Measurements from ENCODE around the gene DLEC1. TPM values are rescaled to one million over a fixed set of nuclear protein-coding genes. Genes with fewer than 3 reads are reported as not detected.

DLEC1 gene
- total and polyA plus RNA-seq, 2 experiments from 2014 or later = 0.31 to 0.66 TPM

DNA sequence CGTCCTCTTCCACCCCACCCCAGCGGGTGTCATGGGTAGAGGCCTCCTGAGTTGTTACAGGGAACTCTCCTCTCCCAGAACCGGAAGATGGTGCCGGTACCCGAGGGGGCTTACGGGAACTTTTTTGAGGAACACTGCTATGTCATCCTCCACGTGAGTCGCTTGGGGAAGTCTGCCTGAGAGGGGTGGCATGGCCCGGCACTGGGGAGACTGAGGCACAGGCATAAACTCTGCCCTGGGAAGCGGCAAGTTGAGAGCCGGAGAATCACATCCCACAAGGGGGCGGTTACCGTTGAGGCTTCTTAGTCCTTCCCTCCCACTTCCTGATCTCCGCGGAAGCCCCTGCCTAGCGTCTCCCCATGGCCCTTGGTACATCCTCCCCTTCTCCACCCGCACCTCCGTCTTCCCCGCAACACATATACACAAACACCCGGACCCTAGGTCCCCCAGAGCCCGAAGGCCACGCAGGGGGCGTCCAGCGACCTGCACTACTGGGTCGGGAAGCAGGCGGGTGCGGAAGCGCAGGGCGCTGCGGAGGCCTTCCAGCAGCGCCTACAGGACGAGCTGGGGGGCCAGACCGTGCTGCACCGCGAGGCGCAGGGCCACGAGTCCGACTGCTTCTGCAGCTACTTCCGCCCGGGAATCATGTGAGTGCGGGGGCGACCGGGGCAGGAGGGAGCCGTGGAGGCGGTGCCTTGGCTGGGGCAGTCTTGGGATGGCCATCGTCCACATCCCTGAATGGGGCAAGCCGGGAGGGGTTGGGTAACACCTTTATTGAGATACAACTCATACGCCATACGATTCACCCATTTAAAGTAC is 45.0 kb upstream of the DLEC1 start:
- H3K36me3 Mint-ChIP-seq (ENCODE audit: low read depth) = no peaks in the 10 kb centered on the region
- H3K36me3 ChIP-seq (ENCODE audit: insufficient read depth) = no peaks in the 10 kb centered on the region
- H3K4me3 ChIP-seq = peak overlapping the region; percentile 89
- no peaks in the 10 kb centered on the region for H3K9me2 ChIP-seq (ENCODE audit: insufficient read depth)
- peak overlapping the region; percentile 94 for H3K4me2 ChIP-seq
- H3K27ac Mint-ChIP-seq = peak overlapping the region; percentile 90
- TF ChIP-seq POLR2AphosphoS5 (IDR thresholded peaks at IDR 0.05; ENCODE audit: low read depth) (peak; percentile 69), ZNF331 (CRISPR knock-in tag; IDR thresholded peaks at IDR 0.05; ENCODE audit: low read depth) (no peak), JUNB (IDR thresholded peaks at IDR 0.05; ENCODE audit: unreplicated experiment) (no peak), ZNF114 (CRISPR knock-in tag; IDR thresholded peaks at IDR 0.05) (no peak), CREB1 (CRISPR knock-in tag; IDR thresholded peaks at IDR 0.05; ENCODE audit: low read depth) (no peak), EZH2phosphoT487 (IDR thresholded peaks at IDR 0.05; ENCODE audit: unreplicated experiment) (no peak)
- TF ChIP-seq, protein P1, sequence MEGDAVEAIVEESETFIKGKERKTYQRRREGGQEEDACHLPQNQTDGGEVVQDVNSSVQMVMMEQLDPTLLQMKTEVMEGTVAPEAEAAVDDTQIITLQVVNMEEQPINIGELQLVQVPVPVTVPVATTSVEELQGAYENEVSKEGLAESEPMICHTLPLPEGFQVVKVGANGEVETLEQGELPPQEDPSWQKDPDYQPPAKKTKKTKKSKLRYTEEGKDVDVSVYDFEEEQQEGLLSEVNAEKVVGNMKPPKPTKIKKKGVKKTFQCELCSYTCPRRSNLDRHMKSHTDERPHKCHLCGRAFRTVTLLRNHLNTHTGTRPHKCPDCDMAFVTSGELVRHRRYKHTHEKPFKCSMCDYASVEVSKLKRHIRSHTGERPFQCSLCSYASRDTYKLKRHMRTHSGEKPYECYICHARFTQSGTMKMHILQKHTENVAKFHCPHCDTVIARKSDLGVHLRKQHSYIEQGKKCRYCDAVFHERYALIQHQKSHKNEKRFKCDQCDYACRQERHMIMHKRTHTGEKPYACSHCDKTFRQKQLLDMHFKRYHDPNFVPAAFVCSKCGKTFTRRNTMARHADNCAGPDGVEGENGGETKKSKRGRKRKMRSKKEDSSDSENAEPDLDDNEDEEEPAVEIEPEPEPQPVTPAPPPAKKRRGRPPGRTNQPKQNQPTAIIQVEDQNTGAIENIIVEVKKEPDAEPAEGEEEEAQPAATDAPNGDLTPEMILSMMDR (conservative IDR thresholded peaks at IDR 0.05; ENCODE audit: low read depth in 2 of 2) = 0 out of 4 replicates have a peak, but pooled peaks of 1 of the 2 experiments have one; percentile 0
- no peaks in the 10 kb centered on the region for H3K9me3 Mint-ChIP-seq
- H3K27ac ChIP-seq (ENCODE audit: low read depth) = no peak overlapping the region
- H3K4me1 ChIP-seq (ENCODE audit: insufficient read depth) = peaks cover 18% of the 10 kb centered on the region
- no peaks in the 10 kb centered on the region for H3K79me2 ChIP-seq (replicated peaks; ENCODE audit: insufficient read depth)
- H3K27me3 ChIP-seq (ENCODE audit: insufficient read depth) = no peaks in the 10 kb centered on the region; the same call in 1 of the 2 replicates
- peak overlapping the region; percentile 100 for H2AFZ ChIP-seq
- peaks cover 24% of the 10 kb centered on the region for H3K27me3 Mint-ChIP-seq (ENCODE audit: insufficient read depth, low read depth, poor library complexity)
- H4K20me1 ChIP-seq (replicated peaks; ENCODE audit: insufficient read depth) = no peaks in the 10 kb centered on the region
- H3K4me1 Mint-ChIP-seq = peaks cover 12% of the 10 kb centered on the region; the same call in 2 of the 3 replicates
- peaks cover 4% of the 10 kb centered on the region; the same call in 1 of the 2 replicates for H3F3A ChIP-seq (replicated peaks; ENCODE audit: low read depth)
- ATAC-seq = peak; percentile 63
- H3K4me3 Mint-ChIP-seq = peak overlapping the region; percentile 87
- DNase-seq (ENCODE audit: low spot score) = peak; percentile 80

DNA sequence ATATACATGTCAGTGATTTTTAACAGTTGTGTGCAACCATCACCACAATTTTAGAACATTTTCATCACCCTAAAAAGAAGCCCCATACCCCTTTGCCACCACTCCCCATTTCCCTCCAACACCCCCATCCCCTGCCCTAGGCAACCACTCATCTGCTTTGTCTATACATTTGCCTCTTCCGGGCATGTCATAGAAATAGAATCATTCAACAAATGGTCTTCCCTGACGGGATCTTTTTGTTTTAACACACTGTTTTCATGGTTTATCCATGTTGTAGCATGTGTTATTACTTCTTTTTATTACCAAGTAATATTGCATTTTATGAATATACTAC is 44.4 kb upstream of the DLEC1 start:
- Histone ChIP-seq H3K27ac (ENCODE audit: low read depth) (no peak overlapping the region), H3K4me2 (peak overlapping the region; percentile 94), H2AFZ (peak overlapping the region; percentile 100; the same call in 1 of the 2 replicates), H3F3A (replicated peaks; ENCODE audit: low read depth) (peaks cover 4% of the 10 kb centered on the region; the same call in 1 of the 2 replicates), H3K4me3 (peak overlapping the region; percentile 89), H3K4me1 (ENCODE audit: insufficient read depth) (peaks cover 18% of the 10 kb centered on the region), H4K20me1 (replicated peaks; ENCODE audit: insufficient read depth) (no peaks in the 10 kb centered on the region), H3K36me3 (ENCODE audit: insufficient read depth) (no peaks in the 10 kb centered on the region), H3K9me2 (ENCODE audit: insufficient read depth) (no peaks in the 10 kb centered on the region), H3K79me2 (replicated peaks; ENCODE audit: insufficient read depth) (no peaks in the 10 kb centered on the region), H3K27me3 (ENCODE audit: insufficient read depth) (no peaks in the 10 kb centered on the region; the same call in 1 of the 2 replicates)
- H3K27ac Mint-ChIP-seq = peak overlapping the region; percentile 90; the same call in 1 of the 2 replicates
- H3K4me1 Mint-ChIP-seq = peaks cover 18% of the 10 kb centered on the region
- H3K9me3 Mint-ChIP-seq = no peaks in the 10 kb centered on the region
- ATAC-seq = no peak
- peak overlapping the region; percentile 87 for H3K4me3 Mint-ChIP-seq
- DNase-seq (ENCODE audit: low spot score) = no peak
- H3K27me3 Mint-ChIP-seq (ENCODE audit: insufficient read depth, low read depth, poor library complexity) = peaks cover 21% of the 10 kb centered on the region
- H3K36me3 Mint-ChIP-seq (ENCODE audit: low read depth) = 0 out of 3 replicates have a peak, but pooled peaks cover 3% of the 10 kb centered on the region
- TF ChIP-seq POLR2AphosphoS5 (IDR thresholded peaks at IDR 0.05; ENCODE audit: low read depth) = no peak
- TF ChIP-seq STAT1 (IDR thresholded peaks at IDR 0.05; ENCODE audit: unreplicated experiment) = no peak
- TF ChIP-seq NANOG (IDR thresholded peaks at IDR 0.05; ENCODE audit: borderline replicate concordance) = no peak
- TF ChIP-seq JUNB (IDR thresholded peaks at IDR 0.05; ENCODE audit: unreplicated experiment) = no peak
- TF ChIP-seq, protein P2, sequence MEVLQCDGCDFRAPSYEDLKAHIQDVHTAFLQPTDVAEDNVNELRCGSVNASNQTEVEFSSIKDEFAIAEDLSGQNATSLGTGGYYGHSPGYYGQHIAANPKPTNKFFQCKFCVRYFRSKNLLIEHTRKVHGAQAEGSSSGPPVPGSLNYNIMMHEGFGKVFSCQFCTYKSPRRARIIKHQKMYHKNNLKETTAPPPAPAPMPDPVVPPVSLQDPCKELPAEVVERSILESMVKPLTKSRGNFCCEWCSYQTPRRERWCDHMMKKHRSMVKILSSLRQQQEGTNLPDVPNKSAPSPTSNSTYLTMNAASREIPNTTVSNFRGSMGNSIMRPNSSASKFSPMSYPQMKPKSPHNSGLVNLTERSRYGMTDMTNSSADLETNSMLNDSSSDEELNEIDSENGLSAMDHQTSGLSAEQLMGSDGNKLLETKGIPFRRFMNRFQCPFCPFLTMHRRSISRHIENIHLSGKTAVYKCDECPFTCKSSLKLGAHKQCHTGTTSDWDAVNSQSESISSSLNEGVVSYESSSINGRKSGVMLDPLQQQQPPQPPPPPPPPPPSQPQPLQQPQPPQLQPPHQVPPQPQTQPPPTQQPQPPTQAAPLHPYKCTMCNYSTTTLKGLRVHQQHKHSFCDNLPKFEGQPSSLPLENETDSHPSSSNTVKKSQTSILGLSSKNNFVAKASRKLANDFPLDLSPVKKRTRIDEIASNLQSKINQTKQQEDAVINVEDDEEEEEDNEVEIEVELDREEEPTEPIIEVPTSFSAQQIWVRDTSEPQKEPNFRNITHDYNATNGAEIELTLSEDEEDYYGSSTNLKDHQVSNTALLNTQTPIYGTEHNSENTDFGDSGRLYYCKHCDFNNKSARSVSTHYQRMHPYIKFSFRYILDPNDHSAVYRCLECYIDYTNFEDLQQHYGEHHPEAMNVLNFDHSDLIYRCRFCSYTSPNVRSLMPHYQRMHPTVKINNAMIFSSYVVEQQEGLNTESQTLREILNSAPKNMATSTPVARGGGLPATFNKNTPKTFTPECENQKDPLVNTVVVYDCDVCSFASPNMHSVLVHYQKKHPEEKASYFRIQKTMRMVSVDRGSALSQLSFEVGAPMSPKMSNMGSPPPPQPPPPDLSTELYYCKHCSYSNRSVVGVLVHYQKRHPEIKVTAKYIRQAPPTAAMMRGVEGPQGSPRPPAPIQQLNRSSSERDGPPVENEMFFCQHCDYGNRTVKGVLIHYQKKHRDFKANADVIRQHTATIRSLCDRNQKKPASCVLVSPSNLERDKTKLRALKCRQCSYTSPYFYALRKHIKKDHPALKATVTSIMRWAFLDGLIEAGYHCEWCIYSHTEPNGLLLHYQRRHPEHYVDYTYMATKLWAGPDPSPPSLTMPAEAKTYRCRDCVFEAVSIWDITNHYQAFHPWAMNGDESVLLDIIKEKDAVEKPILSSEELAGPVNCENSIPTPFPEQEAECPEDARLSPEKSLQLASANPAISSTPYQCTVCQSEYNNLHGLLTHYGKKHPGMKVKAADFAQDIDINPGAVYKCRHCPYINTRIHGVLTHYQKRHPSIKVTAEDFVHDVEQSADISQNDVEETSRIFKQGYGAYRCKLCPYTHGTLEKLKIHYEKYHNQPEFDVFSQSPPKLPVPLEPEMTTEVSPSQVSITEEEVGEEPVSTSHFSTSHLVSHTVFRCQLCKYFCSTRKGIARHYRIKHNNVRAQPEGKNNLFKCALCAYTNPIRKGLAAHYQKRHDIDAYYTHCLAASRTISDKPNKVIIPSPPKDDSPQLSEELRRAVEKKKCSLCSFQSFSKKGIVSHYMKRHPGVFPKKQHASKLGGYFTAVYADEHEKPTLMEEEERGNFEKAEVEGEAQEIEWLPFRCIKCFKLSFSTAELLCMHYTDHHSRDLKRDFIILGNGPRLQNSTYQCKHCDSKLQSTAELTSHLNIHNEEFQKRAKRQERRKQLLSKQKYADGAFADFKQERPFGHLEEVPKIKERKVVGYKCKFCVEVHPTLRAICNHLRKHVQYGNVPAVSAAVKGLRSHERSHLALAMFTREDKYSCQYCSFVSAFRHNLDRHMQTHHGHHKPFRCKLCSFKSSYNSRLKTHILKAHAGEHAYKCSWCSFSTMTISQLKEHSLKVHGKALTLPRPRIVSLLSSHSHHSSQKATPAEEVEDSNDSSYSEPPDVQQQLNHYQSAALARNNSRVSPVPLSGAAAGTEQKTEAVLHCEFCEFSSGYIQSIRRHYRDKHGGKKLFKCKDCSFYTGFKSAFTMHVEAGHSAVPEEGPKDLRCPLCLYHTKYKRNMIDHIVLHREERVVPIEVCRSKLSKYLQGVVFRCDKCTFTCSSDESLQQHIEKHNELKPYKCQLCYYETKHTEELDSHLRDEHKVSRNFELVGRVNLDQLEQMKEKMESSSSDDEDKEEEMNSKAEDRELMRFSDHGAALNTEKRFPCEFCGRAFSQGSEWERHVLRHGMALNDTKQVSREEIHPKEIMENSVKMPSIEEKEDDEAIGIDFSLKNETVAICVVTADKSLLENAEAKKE (CRISPR knock-in tag; IDR thresholded peaks at IDR 0.05) = no peak
- TF ChIP-seq, protein P3, sequence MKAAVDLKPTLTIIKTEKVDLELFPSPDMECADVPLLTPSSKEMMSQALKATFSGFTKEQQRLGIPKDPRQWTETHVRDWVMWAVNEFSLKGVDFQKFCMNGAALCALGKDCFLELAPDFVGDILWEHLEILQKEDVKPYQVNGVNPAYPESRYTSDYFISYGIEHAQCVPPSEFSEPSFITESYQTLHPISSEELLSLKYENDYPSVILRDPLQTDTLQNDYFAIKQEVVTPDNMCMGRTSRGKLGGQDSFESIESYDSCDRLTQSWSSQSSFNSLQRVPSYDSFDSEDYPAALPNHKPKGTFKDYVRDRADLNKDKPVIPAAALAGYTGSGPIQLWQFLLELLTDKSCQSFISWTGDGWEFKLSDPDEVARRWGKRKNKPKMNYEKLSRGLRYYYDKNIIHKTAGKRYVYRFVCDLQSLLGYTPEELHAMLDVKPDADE (IDR thresholded peaks at IDR 0.05) = no peak

Measured in GM23338 (cell line).